Loucy (cell line): ENCODE results near the gene CHMP4A.

Source experiments
- H2AFZ ChIP-seq: fragments of 200-600 bp; sonication (generic); 2 replicates; pipeline ENCODE4 v1.6.0; 2016; ENCODE audit warnings: antibody characterized with exemption, mild to moderate bottlenecking, low read length, moderate library complexity
- H3F3A ChIP-seq: fragments of 200-600 bp; 2 replicates; pipeline ENCODE4 v1.6.0; 2016; ENCODE audit warnings: antibody characterized with exemption, low read depth, mild to moderate bottlenecking
- H3K27me3 ChIP-seq: fragments of 200-600 bp; sonication (generic); 2 replicates; pipeline ENCODE4 v1.6.1; 2014; ENCODE audit warnings: low read length, mild to moderate bottlenecking; ENCODE audit not compliant: insufficient read depth, poor library complexity, severe bottlenecking
- H3K36me3 ChIP-seq: fragments of 200-600 bp; sonication (generic); 2 replicates; pipeline ENCODE4 v1.6.1; 2016; ENCODE audit warnings: low read length; ENCODE audit not compliant: insufficient read depth
- H3K4me1 ChIP-seq: fragments of 200-600 bp; sonication (generic); 2 replicates; pipeline ENCODE4 v1.5.1; 2014; ENCODE audit warnings: low read length, mild to moderate bottlenecking; ENCODE audit not compliant: insufficient read depth, poor library complexity, severe bottlenecking
- H3K4me2 ChIP-seq: fragments of 200-600 bp; sonication (generic); 2 replicates; pipeline ENCODE4 v1.6.0; 2014; ENCODE audit warnings: antibody characterized with exemption, low read length, low read depth, mild to moderate bottlenecking; ENCODE audit not compliant: poor library complexity, severe bottlenecking
- H3K4me3 ChIP-seq: fragments of 200-600 bp; sonication (generic); 2 replicates; pipeline ENCODE4 v1.5.1; 2014; ENCODE audit warnings: low read length, mild to moderate bottlenecking, mixed read lengths; ENCODE audit not compliant: poor library complexity, severe bottlenecking
- H3K79me2 ChIP-seq: fragments of 200-600 bp; sonication (generic); 2 replicates; pipeline ENCODE4 v1.6.1; 2014; ENCODE audit warnings: low read length; ENCODE audit not compliant: insufficient read depth
- H3K9ac ChIP-seq: fragments of 200-600 bp; sonication (generic); 2 replicates; pipeline ENCODE4 v1.6.0; 2014; ENCODE audit warnings: mild to moderate bottlenecking, low read depth, low read length, moderate library complexity; ENCODE audit not compliant: poor library complexity, severe bottlenecking
- H3K9me2 ChIP-seq: fragments of 200-600 bp; sonication (generic); replicated peaks from 2 replicates; pipeline ENCODE4 v1.6.1; 2016; ENCODE audit warnings: low read depth, low read length, mixed read lengths
- H3K9me3 ChIP-seq: fragments of 200-600 bp; sonication (generic); 2 replicates; pipeline ENCODE4 v1.6.1; 2014; ENCODE audit warnings: mild to moderate bottlenecking, antibody characterized with exemption, low read length, low read depth; ENCODE audit not compliant: insufficient read depth
- H4K20me1 ChIP-seq: fragments of 200-600 bp; sonication (generic); 2 replicates; pipeline ENCODE4 v1.6.0; 2014; ENCODE audit warnings: antibody characterized with exemption, low read length, mild to moderate bottlenecking; ENCODE audit not compliant: insufficient read depth, poor library complexity, severe bottlenecking
- EZH2phosphoT487 ChIP-seq: fragments of 200-600 bp; IDR thresholded peaks from 2 replicates; pipeline ENCODE4 v1.6.1; 2018; ENCODE audit warnings: antibody characterized with exemption, mild to moderate bottlenecking, moderate library complexity, borderline replicate concordance
- TF ChIP-seq, protein P1 (sequence below): fragments of 200-600 bp; sonication (generic); conservative IDR thresholded peaks from 2 replicates; pipeline ENCODE4 v1.5.1; 2014; ENCODE audit warnings: mild to moderate bottlenecking, antibody characterized with exemption, low read length

CHMP4A gene

GRCh38 chr14:24232645-24233537, 19.6 kb upstream of the CHMP4A start, which contains the start of gene GMPR2:
Gene GMPR2 (plus strand): TSS chr14:24232929. CDS start chr14:24233254, 325 bp downstream.
- Histone ChIP-seq H4K20me1 (no peaks in the 10 kb centered on the region), H3K4me1 (peaks cover 39% of the 10 kb centered on the region), H3F3A (no peaks in the 10 kb centered on the region), H3K27me3 (no peaks in the 10 kb centered on the region), H3K9me2 (no peaks in the 10 kb centered on the region), H3K9ac (peak within 1 kb of the TSS; percentile 89), H3K9me3 (no peaks in the 10 kb centered on the region), H2AFZ (peak within 1 kb of the TSS; percentile 96), H3K36me3 (peaks cover 21% of the 10 kb centered on the region; the same call in 1 of the 2 replicates), H3K4me3 (peak within 1 kb of the TSS; percentile 93), H3K79me2 (peaks cover 66% of the 10 kb centered on the region), H3K4me2 (peak within 1 kb of the TSS; percentile 98)
- TF ChIP-seq EZH2phosphoT487 = no peak

DNA sequence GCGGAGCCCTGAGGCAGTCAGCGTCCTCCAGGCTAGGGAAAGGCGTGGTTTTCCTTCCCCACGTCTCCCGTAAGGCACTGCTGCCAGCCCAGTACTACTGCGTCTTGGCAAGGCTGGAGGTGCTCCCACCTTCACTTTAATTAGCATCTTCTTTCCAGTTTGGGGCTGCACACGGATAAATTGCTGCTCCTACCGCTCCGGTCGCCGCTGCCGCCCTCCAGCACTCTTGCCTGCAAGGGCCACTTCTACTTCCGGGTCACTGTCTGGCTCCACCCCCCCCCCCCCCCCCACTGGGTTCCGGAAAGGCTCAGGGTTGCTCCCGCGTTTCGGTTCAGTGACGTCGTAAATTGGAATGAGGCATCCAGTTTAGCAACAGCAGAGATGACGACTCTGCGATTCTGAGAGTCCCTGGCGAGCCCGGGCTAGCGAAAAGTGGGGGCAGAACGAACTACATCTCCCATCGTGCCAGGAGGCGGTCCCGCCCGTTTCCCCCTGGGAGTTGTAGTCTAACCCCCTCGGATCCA, 18.9 kb upstream of the CHMP4A start, which contains the start of gene NEDD8:
Gene NEDD8 (minus strand): TSS at position 247 of the 524 bp plus-strand sequence. CDS start 100 bp downstream, at position 147.
- H3K36me3 ChIP-seq = peaks cover 14% of the 10 kb centered on the region; the same call in 1 of the 2 replicates
- no peaks in the 10 kb centered on the region for H3K27me3 ChIP-seq
- no peaks in the 10 kb centered on the region for H3K9me2 ChIP-seq
- H3K4me2 ChIP-seq = peak within 1 kb of the TSS; percentile 98
- peak within 1 kb of the TSS; percentile 89 for H3K9ac ChIP-seq
- H3F3A ChIP-seq = no peaks in the 10 kb centered on the region
- TF ChIP-seq, protein P1, sequence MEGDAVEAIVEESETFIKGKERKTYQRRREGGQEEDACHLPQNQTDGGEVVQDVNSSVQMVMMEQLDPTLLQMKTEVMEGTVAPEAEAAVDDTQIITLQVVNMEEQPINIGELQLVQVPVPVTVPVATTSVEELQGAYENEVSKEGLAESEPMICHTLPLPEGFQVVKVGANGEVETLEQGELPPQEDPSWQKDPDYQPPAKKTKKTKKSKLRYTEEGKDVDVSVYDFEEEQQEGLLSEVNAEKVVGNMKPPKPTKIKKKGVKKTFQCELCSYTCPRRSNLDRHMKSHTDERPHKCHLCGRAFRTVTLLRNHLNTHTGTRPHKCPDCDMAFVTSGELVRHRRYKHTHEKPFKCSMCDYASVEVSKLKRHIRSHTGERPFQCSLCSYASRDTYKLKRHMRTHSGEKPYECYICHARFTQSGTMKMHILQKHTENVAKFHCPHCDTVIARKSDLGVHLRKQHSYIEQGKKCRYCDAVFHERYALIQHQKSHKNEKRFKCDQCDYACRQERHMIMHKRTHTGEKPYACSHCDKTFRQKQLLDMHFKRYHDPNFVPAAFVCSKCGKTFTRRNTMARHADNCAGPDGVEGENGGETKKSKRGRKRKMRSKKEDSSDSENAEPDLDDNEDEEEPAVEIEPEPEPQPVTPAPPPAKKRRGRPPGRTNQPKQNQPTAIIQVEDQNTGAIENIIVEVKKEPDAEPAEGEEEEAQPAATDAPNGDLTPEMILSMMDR = no peak
- no peak for TF ChIP-seq EZH2phosphoT487
- H3K4me3 ChIP-seq = peak within 1 kb of the TSS; percentile 93
- H2AFZ ChIP-seq = peak within 1 kb of the TSS; percentile 96
- H3K79me2 ChIP-seq = peaks cover 69% of the 10 kb centered on the region
- H3K9me3 ChIP-seq = no peaks in the 10 kb centered on the region
- H3K4me1 ChIP-seq = peaks cover 39% of the 10 kb centered on the region
- no peaks in the 10 kb centered on the region for H4K20me1 ChIP-seq

- peak overlapping the region; percentile 93 for H3K4me3 ChIP-seq
- peak overlapping the region; percentile 98 for H3K4me2 ChIP-seq
- H3K9ac ChIP-seq = peak overlapping the region; percentile 89
- H3K4me1 ChIP-seq = peaks cover 39% of the 10 kb centered on the region
- no peaks in the 10 kb centered on the region for H3K9me3 ChIP-seq
- no peak for TF ChIP-seq EZH2phosphoT487
- TF ChIP-seq, protein P1 = no peak
- peaks cover 71% of the 10 kb centered on the region for H3K79me2 ChIP-seq
- H3K9me2 ChIP-seq = no peaks in the 10 kb centered on the region
- no peaks in the 10 kb centered on the region for H3F3A ChIP-seq
- H3K27me3 ChIP-seq = no peaks in the 10 kb centered on the region
- H3K36me3 ChIP-seq = peaks cover 7% of the 10 kb centered on the region; the same call in 1 of the 2 replicates
- H4K20me1 ChIP-seq = no peaks in the 10 kb centered on the region
- H2AFZ ChIP-seq = peak overlapping the region; percentile 96
These were observed 18.2 kb upstream of the CHMP4A start for GRCh38 chr14:24231263-24232120.
